H1 (cell line): ENCODE data around the gene DHRS4L2.
"Not testable (repeated sequence)": the region's sequence is repeated elsewhere in the genome, so short reads cannot be mapped to it uniquely, and the experiment has no call there.

Source experiments
- ASH2L ChIP-seq: fragments of 200-600, 300-600 bp; sonication (generic); IDR thresholded peaks from one replicate; pipeline ENCODE4 v1.7.1; 2017; ENCODE audit warnings: low read length
- CBX8 ChIP-seq: fragments of 300-800, 300-1000 bp; sonication (generic); IDR thresholded peaks from 2 replicates; pipeline ENCODE4 v1.7.1; 2016; ENCODE audit warnings: low read depth, low read length, borderline replicate concordance
- EGR1 ChIP-seq: IDR thresholded peaks from 2 replicates; pipeline ENCODE4 v1.6.1; 2011; ENCODE audit warnings: low read depth, low read length, borderline replicate concordance
- GABPA ChIP-seq: IDR thresholded peaks from 2 replicates; pipeline ENCODE4 v1.6.1; 2011; ENCODE audit warnings: mild to moderate bottlenecking, low read length, moderate library complexity, borderline replicate concordance; ENCODE audit not compliant: insufficient read depth
- JUN ChIP-seq: IDR thresholded peaks from 2 replicates; pipeline ENCODE4 v1.6.1; 2011; ENCODE audit warnings: low read depth, mild to moderate bottlenecking, improper control_type of control experiment, low read length
- JUND ChIP-seq: IDR thresholded peaks from 2 replicates; pipeline ENCODE4 v1.6.1; 2011; ENCODE audit warnings: mild to moderate bottlenecking, improper control_type of control experiment, low read length
- TBP ChIP-seq: IDR thresholded peaks from 2 replicates; pipeline ENCODE4 v1.6.1; 2011; ENCODE audit warnings: low read depth, low read length, improper control_type of control experiment
- TF ChIP-seq, protein P1 (sequence below), 3 experiments: IDR thresholded peaks; 1 replicate in 2 of 3; 2 replicates in 1 of 3; pipeline versions ENCODE4 v1.5.1 to v1.6.1; 2011; ENCODE audit warnings: low read length in 3 of 3, mild to moderate bottlenecking in 3 of 3, inconsistent platforms in 2 of 3, low read depth in 1 of 3, moderate library complexity in 1 of 3; ENCODE audit not compliant: insufficient read depth in 1 of 3; ENCODE audit errors: control extremely low read depth in 1 of 3
- TF ChIP-seq, protein P2 (sequence below): IDR thresholded peaks from 2 replicates; pipeline ENCODE4 v1.6.1; 2012; ENCODE audit warnings: inconsistent platforms

DNA sequence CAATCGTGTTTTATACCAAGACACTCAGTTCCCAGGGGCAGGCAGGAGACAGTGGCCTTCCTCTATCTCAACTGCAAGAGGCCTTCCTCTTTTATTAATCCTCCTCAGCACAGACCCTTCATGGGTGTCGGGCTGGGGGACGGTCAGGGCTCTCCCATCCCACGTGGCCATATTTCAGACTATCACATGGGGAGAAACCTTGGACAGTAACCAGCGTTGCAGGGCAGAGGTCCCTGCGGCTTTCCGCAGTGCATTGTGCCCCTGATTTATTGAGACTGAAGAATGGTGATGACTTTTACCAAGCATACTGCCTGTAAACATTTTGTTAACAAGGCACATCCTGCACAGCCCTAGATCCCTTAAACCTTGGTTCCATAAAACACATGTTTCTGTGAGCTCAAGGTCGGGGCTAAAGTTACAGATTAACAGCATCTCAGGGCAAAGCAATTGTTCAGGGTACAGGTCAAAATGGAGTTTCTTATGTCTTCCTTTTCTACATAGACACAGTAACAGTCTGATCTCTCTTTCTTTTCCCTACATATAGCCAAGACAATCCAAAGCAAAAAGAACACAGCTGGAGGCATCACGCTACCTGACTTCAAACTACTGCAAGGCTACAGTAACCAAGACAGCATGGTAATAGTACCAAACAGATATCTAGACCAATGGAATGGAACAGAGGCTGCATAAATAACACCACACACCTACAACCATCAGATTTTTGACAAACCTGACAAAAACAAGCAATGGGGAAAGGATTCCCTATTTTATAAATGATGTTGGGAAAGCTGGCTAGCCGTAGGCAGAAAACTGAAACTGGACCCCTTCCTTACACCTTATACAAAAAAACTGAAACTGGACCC is 6.5 kb upstream of the DHRS4L2 start:
- TF ChIP-seq JUND, JUN, ASH2L, CBX8, EGR1, TBP, GABPA: not testable (repeated sequence)
- TF ChIP-seq, protein P1, sequence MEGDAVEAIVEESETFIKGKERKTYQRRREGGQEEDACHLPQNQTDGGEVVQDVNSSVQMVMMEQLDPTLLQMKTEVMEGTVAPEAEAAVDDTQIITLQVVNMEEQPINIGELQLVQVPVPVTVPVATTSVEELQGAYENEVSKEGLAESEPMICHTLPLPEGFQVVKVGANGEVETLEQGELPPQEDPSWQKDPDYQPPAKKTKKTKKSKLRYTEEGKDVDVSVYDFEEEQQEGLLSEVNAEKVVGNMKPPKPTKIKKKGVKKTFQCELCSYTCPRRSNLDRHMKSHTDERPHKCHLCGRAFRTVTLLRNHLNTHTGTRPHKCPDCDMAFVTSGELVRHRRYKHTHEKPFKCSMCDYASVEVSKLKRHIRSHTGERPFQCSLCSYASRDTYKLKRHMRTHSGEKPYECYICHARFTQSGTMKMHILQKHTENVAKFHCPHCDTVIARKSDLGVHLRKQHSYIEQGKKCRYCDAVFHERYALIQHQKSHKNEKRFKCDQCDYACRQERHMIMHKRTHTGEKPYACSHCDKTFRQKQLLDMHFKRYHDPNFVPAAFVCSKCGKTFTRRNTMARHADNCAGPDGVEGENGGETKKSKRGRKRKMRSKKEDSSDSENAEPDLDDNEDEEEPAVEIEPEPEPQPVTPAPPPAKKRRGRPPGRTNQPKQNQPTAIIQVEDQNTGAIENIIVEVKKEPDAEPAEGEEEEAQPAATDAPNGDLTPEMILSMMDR (IDR thresholded peaks at IDR 0.05; ENCODE audit: control extremely low read depth in 1 of 3, insufficient read depth in 1 of 3, low read depth in 1 of 3, low read length in 3 of 3): not testable (repeated sequence)
- TF ChIP-seq, protein P2, sequence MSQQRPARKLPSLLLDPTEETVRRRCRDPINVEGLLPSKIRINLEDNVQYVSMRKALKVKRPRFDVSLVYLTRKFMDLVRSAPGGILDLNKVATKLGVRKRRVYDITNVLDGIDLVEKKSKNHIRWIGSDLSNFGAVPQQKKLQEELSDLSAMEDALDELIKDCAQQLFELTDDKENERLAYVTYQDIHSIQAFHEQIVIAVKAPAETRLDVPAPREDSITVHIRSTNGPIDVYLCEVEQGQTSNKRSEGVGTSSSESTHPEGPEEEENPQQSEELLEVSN: not testable (repeated sequence)
